OCI-LY7 (cell line): ENCODE data around the gene LRRC38.

Source experiments
- CTCF ChIP-seq: fragments of 200-600 bp; sonication (generic); conservative IDR thresholded peaks from 2 replicates; pipeline ENCODE4 v1.5.1; 2014; ENCODE audit warnings: mild to moderate bottlenecking, antibody characterized with exemption, low read length, moderate library complexity, mixed read lengths
- EZH2phosphoT487 ChIP-seq: fragments of 200-600 bp; sonication (generic); IDR thresholded peaks from 2 replicates; pipeline ENCODE4 v1.6.1; 2018; ENCODE audit warnings: low read depth, borderline replicate concordance, mild to moderate bottlenecking, mixed run types, antibody characterized with exemption, low read length, moderate library complexity, mixed read lengths

GRCh38 chr1:13487957-13488356 lies 25.8 kb downstream of the LRRC38 start:
- TF ChIP-seq EZH2phosphoT487 (no peak), CTCF (no peak)
